Neural progenitor cell (in vitro differentiated cells): ENCODE results near the gene TBC1D2B. TPM values are rescaled to one million over a fixed set of nuclear protein-coding genes. Genes with fewer than 3 reads are reported as not detected.

ENCODE experiments used
- DNase-seq: peaks from one replicate; pipeline ENCODE4 v3.0.0-alpha.2; 2016; ENCODE audit warnings: low spot score
- H2AFZ ChIP-seq: fragments of 200-600 bp; sonication (generic); replicated peaks from 2 replicates; pipeline ENCODE4 v1.6.1; 2016; ENCODE audit warnings: antibody characterized with exemption
- H3F3A ChIP-seq: fragments of 200-600 bp; sonication (generic); 2 replicates; pipeline ENCODE4 v1.6.1; 2016; ENCODE audit warnings: antibody characterized with exemption, low read depth
- H3K27ac ChIP-seq: fragments of 200-600 bp; sonication (generic); 2 replicates; pipeline ENCODE4 v1.5.1; 2016; ENCODE audit warnings: mild to moderate bottlenecking
- H3K27me3 ChIP-seq: fragments of 200-600 bp; sonication (generic); 2 replicates; pipeline ENCODE4 v1.6.1; 2016; ENCODE audit warnings: mild to moderate bottlenecking, moderate library complexity
- H3K36me3 ChIP-seq: fragments of 200-600 bp; sonication (generic); 2 replicates; pipeline ENCODE4 v1.5.1; 2016
- H3K4me1 ChIP-seq: fragments of 200-600 bp; sonication (generic); 2 replicates; pipeline ENCODE4 v1.6.1; 2016; ENCODE audit warnings: mixed run types
- H3K4me2 ChIP-seq: fragments of 200-600 bp; sonication (generic); 2 replicates; pipeline ENCODE4 v1.6.1; 2016
- H3K4me3 ChIP-seq: fragments of 200-600 bp; sonication (generic); 2 replicates; pipeline ENCODE4 v1.5.1; 2016
- H3K79me2 ChIP-seq: fragments of 200-600 bp; sonication (generic); 2 replicates; pipeline ENCODE4 v1.6.1; 2016; ENCODE audit warnings: low read depth
- H3K9ac ChIP-seq: fragments of 200-600 bp; sonication (generic); 2 replicates; pipeline ENCODE4 v1.6.1; 2016
- H3K9me3 ChIP-seq: fragments of 200-600 bp; sonication (generic); 2 replicates; pipeline ENCODE4 v1.5.1; 2016; ENCODE audit warnings: low read depth
- H4K20me1 ChIP-seq: fragments of 200-600 bp; sonication (generic); 2 replicates; pipeline ENCODE4 v1.6.1; 2016; ENCODE audit warnings: low read depth
- H3K27ac Mint-ChIP-seq: 3 replicates; pipeline ENCODE4 v1.8.0; 2021; ENCODE audit warnings: mixed read lengths
- H3K27me3 Mint-ChIP-seq: 2 replicates; pipeline ENCODE4 v1.8.0; 2022; ENCODE audit warnings: low read depth, mild to moderate bottlenecking, inconsistent platforms, moderate library complexity, mixed read lengths; ENCODE audit not compliant: insufficient read depth
- H3K36me3 Mint-ChIP-seq: 3 replicates; pipeline ENCODE4 v1.8.0; 2021; ENCODE audit warnings: mixed read lengths
- H3K4me1 Mint-ChIP-seq: 3 replicates; pipeline ENCODE4 v1.8.0; 2021; ENCODE audit warnings: mixed read lengths
- H3K4me3 Mint-ChIP-seq: 3 replicates; pipeline ENCODE4 v1.8.0; 2021; ENCODE audit warnings: mild to moderate bottlenecking, moderate library complexity, mixed read lengths
- H3K9me3 Mint-ChIP-seq: 3 replicates; pipeline ENCODE4 v1.8.0; 2020; ENCODE audit warnings: mixed read lengths
- CTCF ChIP-seq: fragments of 200-600 bp; sonication (generic); IDR thresholded peaks from 2 replicates; pipeline ENCODE4 v1.5.1; 2017; ENCODE audit warnings: antibody characterized with exemption, mild to moderate bottlenecking
- EZH2 ChIP-seq: fragments of 200-600 bp; sonication (generic); IDR thresholded peaks from 2 replicates; pipeline ENCODE4 v1.6.1; 2017; ENCODE audit warnings: antibody characterized with exemption, mild to moderate bottlenecking, moderate library complexity
- EZH2phosphoT487 ChIP-seq: fragments of 200-600 bp; sonication (generic); IDR thresholded peaks from 2 replicates; pipeline ENCODE4 v1.6.1; 2017; ENCODE audit warnings: antibody characterized with exemption
- total RNA-seq: library from RNA; depleted of rRNA; stranded (reverse); fragments of >200 nt; gene quantifications from 2 replicates; pipeline ENCODE4 v1.2.3, GENCODE V29; 2015; ENCODE audit warnings: low replicate concordance

Gene TBC1D2B
- total RNA-seq, 1 donor from 2014 or later = 11.7 TPM

GRCh38 chr15:78038585-78039247, 38.8 kb downstream of the TBC1D2B start:
- no peak overlapping the region for H3K27ac Mint-ChIP-seq
- Histone ChIP-seq H3F3A (no peaks in the 10 kb centered on the region), H4K20me1 (peaks cover 3% of the 10 kb centered on the region)

GRCh38 chr15:78037779-78038305, 39.7 kb downstream of the TBC1D2B start:
- no peak overlapping the region for H3K4me3 ChIP-seq
- H3K9ac ChIP-seq = no peak overlapping the region
- Mint-ChIP-seq H3K36me3 (no peaks in the 10 kb centered on the region), H3K4me3 (no peak overlapping the region), H3K9me3 (no peaks in the 10 kb centered on the region), H3K27me3 (peaks cover 3% of the 10 kb centered on the region), H3K27ac (peak overlapping the region; percentile 23), H3K4me1 (peaks cover 11% of the 10 kb centered on the region)
- H3K27ac ChIP-seq = no peak overlapping the region
- no peaks in the 10 kb centered on the region for H3K36me3 ChIP-seq
- no peaks in the 10 kb centered on the region for H3K79me2 ChIP-seq
- no peaks in the 10 kb centered on the region for H3F3A ChIP-seq
- H3K4me1 ChIP-seq = no peaks in the 10 kb centered on the region
- no peak overlapping the region for H3K4me2 ChIP-seq
- TF ChIP-seq CTCF (no peak), EZH2 (no peak), EZH2phosphoT487 (no peak)
- H2AFZ ChIP-seq = no peak overlapping the region
- no peaks in the 10 kb centered on the region for H3K27me3 ChIP-seq
- peaks cover 3% of the 10 kb centered on the region for H4K20me1 ChIP-seq
- H3K9me3 ChIP-seq = no peaks in the 10 kb centered on the region
- DNase-seq = no peak

More at GRCh38 chr15:78038585-78039247, 38.8 kb downstream of the TBC1D2B start:
- H3K4me3 ChIP-seq = no peak overlapping the region
- TF ChIP-seq EZH2phosphoT487 = no peak
- no peak for TF ChIP-seq EZH2
- no peak for TF ChIP-seq CTCF
- H3K4me1 ChIP-seq = no peaks in the 10 kb centered on the region
- DNase-seq = no peak
- H3K27ac ChIP-seq = no peak overlapping the region
- H3K4me2 ChIP-seq = no peak overlapping the region
- no peak overlapping the region for H2AFZ ChIP-seq
- Mint-ChIP-seq H3K9me3 (no peaks in the 10 kb centered on the region), H3K4me1 (peaks cover 11% of the 10 kb centered on the region), H3K27me3 (peaks cover 3% of the 10 kb centered on the region), H3K4me3 (no peak overlapping the region), H3K36me3 (peaks cover 2% of the 10 kb centered on the region)
- no peak overlapping the region for H3K9ac ChIP-seq
- no peaks in the 10 kb centered on the region for H3K79me2 ChIP-seq
- no peaks in the 10 kb centered on the region for H3K9me3 ChIP-seq
- H3K27me3 ChIP-seq = no peaks in the 10 kb centered on the region
- H3K36me3 ChIP-seq = no peaks in the 10 kb centered on the region

- Mint-ChIP-seq H3K27ac (no peak overlapping the region), H3K4me1 (peaks cover 11% of the 10 kb centered on the region), H3K36me3 (no peaks in the 10 kb centered on the region), H3K9me3 (no peaks in the 10 kb centered on the region), H3K4me3 (no peak overlapping the region), H3K27me3 (peaks cover 3% of the 10 kb centered on the region)
- H4K20me1 ChIP-seq = peaks cover 3% of the 10 kb centered on the region
- no peak overlapping the region for H2AFZ ChIP-seq
- H3K4me1 ChIP-seq = no peaks in the 10 kb centered on the region
- TF ChIP-seq CTCF = no peak
- TF ChIP-seq EZH2phosphoT487 = no peak
- TF ChIP-seq EZH2 = no peak
- no peaks in the 10 kb centered on the region for H3K79me2 ChIP-seq
- H3K4me3 ChIP-seq = no peak overlapping the region
- H3K4me2 ChIP-seq = no peak overlapping the region
- H3K9ac ChIP-seq = no peak overlapping the region
- no peaks in the 10 kb centered on the region for H3K9me3 ChIP-seq
- H3K27ac ChIP-seq = no peak overlapping the region
- DNase-seq = no peak
- H3K36me3 ChIP-seq = no peaks in the 10 kb centered on the region
- no peaks in the 10 kb centered on the region for H3F3A ChIP-seq
- H3K27me3 ChIP-seq = no peaks in the 10 kb centered on the region
Measured at GRCh38 chr15:78037328-78037727, 40.2 kb downstream of the TBC1D2B start.
